Lung (tissue), 12 donors: ENCODE data around the gene NOL12. TPM values are rescaled to one million over a fixed set of nuclear protein-coding genes. Genes with fewer than 3 reads are reported as not detected.

Source experiments
- ATAC-seq: fragments of 200-7000 bp; cut with Tn5 transposase; one replicate; pipeline ENCODE4 v1.9.1; 2020; ENCODE audit warnings: moderate number of reproducible peaks; ENCODE audit not compliant: insufficient read depth, low FRiP score
- DNase-seq, 3 donors: peaks; one replicate each; pipeline ENCODE4 v3.0.0-alpha.2; 2013 to 2017
- H3K27ac ChIP-seq, 2 donors: one replicate each; pipeline ENCODE4 v1.5.1; 2013; ENCODE audit warnings: mild to moderate bottlenecking in 2 of 2, moderate library complexity in 2 of 2, control low read depth in 1 of 2, inconsistent platforms in 1 of 2, low read depth in 1 of 2, low read length in 1 of 2
- H3K27me3 ChIP-seq, 3 donors: one replicate each; pipeline ENCODE4 v1.5.1; 2013; ENCODE audit warnings: low read length in 2 of 3; ENCODE audit not compliant: control insufficient read depth in 3 of 3, insufficient read depth in 3 of 3
- H3K36me3 ChIP-seq, 4 donors: one replicate each; pipeline ENCODE4 v1.5.1; 2013; ENCODE audit warnings: low read length in 4 of 4, mild to moderate bottlenecking in 1 of 4, moderate library complexity in 1 of 4; ENCODE audit not compliant: control insufficient read depth in 4 of 4, insufficient read depth in 4 of 4
- H3K4me1 ChIP-seq, 5 donors: one replicate each; pipeline ENCODE4 v1.5.1; 2013; ENCODE audit warnings: low read length in 5 of 5, mild to moderate bottlenecking in 2 of 5, moderate library complexity in 1 of 5; ENCODE audit not compliant: control insufficient read depth in 5 of 5, insufficient read depth in 5 of 5
- H3K4me3 ChIP-seq: one replicate; pipeline ENCODE4 v1.5.1; 2013; ENCODE audit warnings: mild to moderate bottlenecking, control low read depth, moderate library complexity
- H3K9ac ChIP-seq, 2 donors: one replicate each; pipeline ENCODE4 v1.5.1; 2013; ENCODE audit warnings: low read length in 2 of 2, control low read depth in 1 of 2; ENCODE audit not compliant: insufficient read depth in 1 of 2
- H3K9me3 ChIP-seq, 4 donors: one replicate each; pipeline ENCODE4 v1.5.1; 2013; ENCODE audit warnings: low read length in 3 of 4, mild to moderate bottlenecking in 1 of 4, moderate library complexity in 1 of 4; ENCODE audit not compliant: control insufficient read depth in 4 of 4, insufficient read depth in 3 of 4
- CTCF ChIP-seq: IDR thresholded peaks from 2 replicates; pipeline ENCODE4 v1.5.1; 2012; ENCODE audit warnings: mild to moderate bottlenecking; ENCODE audit errors: control extremely low read depth, extremely low read depth
- WGBS, 2 donors: extraction: QIAGEN DNeasy Blood & Tissue Kit; methylation state at CpG; one replicate each; pipeline ENCODE4 v1.1.7; 2013; 5-methylcytosine and 5-hydroxymethylcytosine counted together
- polyA plus RNA-seq, 2 donors: library from polyadenylated mRNA; stranded (reverse); fragments of 200-250 nt; gene quantifications; one replicate each; pipeline ENCODE4 v1.2.1, GENCODE V29; 2013
- total RNA-seq, 2 donors: library from RNA; depleted of rRNA in 1 of 2; stranded (reverse); fragments of >200 nt in 1 of 2; gene quantifications; one replicate each; pipeline ENCODE4 v1.2.1, GENCODE V29; 2014 to 2021
- donor health status: control.
- donor health status: control.
- donor health status: Bipolar disorder and iron deficiency.
- donor health status: healthy.
- donor health status: DM: yes; HTN: yes; CAD: no.

Gene NOL12
- total and polyA plus RNA-seq, 4 donors, result 14.5 to 37.0 (median 29.5) TPM

- peaks cover 0 to 22% (median 2%) of the 10 kb centered on the region in 5 donors for H3K4me1 ChIP-seq
- 83 to 85% methylated on average over 13 of the region's 13 CpGs for WGBS, 2 donors
- H3K36me3 ChIP-seq, result no peaks in the 10 kb centered on the region
- ATAC-seq, result no peak
- peak overlapping the region in 1 of 2 donors; percentile 74 for H3K27ac ChIP-seq
- H3K27me3 ChIP-seq, result no peaks in the 10 kb centered on the region
- TF ChIP-seq CTCF, result no peak
- no peaks in the 10 kb centered on the region for H3K9me3 ChIP-seq
- no peak overlapping the region for H3K9ac ChIP-seq
- no peak for DNase-seq
- H3K4me3 ChIP-seq, result no peak overlapping the region
Measured at GRCh38 chr22:37731804-37732471, 45.8 kb downstream of the NOL12 start.

- no peaks in the 10 kb centered on the region for H3K27me3 ChIP-seq
- H3K36me3 ChIP-seq, result no peaks in the 10 kb centered on the region
- no peaks in the 10 kb centered on the region for H3K9me3 ChIP-seq
- ATAC-seq, result no peak
- no peak overlapping the region for H3K4me3 ChIP-seq
- WGBS, 2 donors, result 84 to 86% methylated on average over 19 of the region's 19 CpGs
- no peak for DNase-seq
- TF ChIP-seq CTCF, result no peak
- H3K4me1 ChIP-seq, result peaks cover 0 to 16% (median 2%) of the 10 kb centered on the region in 5 donors
- H3K27ac ChIP-seq, result no peak overlapping the region
- H3K9ac ChIP-seq, result no peak overlapping the region
Measured at GRCh38 chr22:37732699-37733607, 46.8 kb downstream of the NOL12 start.

- 79 to 92% methylated on average over 11 of the region's 11 CpGs for WGBS, 2 donors
- DNase-seq, result no peak
- TF ChIP-seq CTCF, result no peak
- Histone ChIP-seq H3K9ac (no peak overlapping the region), H3K36me3 (no peaks in the 10 kb centered on the region), H3K27ac (peak overlapping the region in 1 of 2 donors; percentile 1), H3K4me1 (peaks cover 0 to 15% (median 2%) of the 10 kb centered on the region in 5 donors), H3K27me3 (no peaks in the 10 kb centered on the region), H3K9me3 (no peaks in the 10 kb centered on the region), H3K4me3 (no peak overlapping the region)
- no peak for ATAC-seq
Measured at GRCh38 chr22:37733625-37734401, 47.7 kb downstream of the NOL12 start.
